Measurements from ENCODE around the gene PIM3. TPM values are rescaled to one million over a fixed set of nuclear protein-coding genes. Genes with fewer than 3 reads are reported as not detected.

Gene PIM3
- total and polyA plus RNA-seq, 2 of the 8 experiments (the other 6 are each of a cell fraction or from before 2014, with no cell fraction given) = 22.6 to 30.0 TPM

DNA sequence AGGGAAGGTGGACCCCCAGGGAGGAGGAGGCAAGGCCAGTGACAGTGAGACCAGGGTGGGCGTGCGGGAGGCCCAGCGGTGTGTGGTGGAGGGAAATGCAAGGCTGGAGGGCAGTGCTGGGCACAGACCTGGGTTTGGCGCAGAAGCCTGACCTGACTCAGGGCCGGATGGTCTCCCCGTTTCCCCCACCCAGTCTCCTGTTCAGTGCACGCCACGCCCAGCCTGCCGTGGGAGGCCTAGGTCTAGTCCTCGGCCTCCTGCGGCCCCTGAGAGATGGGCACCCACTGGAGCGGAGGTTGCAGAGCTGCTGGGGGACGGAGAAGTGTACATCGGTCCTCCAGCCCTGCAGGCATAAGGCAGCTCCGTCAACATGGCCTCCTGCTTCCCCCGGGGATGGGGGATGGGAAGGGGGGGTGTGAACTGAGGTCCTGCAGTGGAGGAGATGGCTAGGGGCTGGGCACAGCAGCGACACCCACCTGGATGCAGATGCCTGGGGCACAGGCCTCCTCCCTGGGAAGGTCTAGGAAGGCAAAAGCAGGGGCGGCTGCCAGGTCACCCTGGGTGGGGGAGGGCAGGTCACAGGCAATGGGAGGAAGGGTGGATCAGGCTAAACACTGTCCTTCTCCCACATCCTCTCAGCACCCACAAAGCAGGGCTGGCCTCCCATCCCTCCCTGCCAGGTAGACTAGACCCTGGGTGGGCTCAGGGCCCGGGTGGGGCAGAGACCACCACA is 36.1 kb downstream of the PIM3 start (continued):
- TF ChIP-seq CTCF (IDR thresholded peaks at IDR 0.05; ENCODE audit: control extremely low read depth in 1 of 3, insufficient read depth in 1 of 3, low read depth in 1 of 3, low read length in 3 of 3) = no peak

Data from H1 (cell line).